ENCODE measurements around the gene CYB5RL. TPM values are rescaled to one million over a fixed set of nuclear protein-coding genes. Genes with fewer than 3 reads are reported as not detected.

The CYB5RL gene
- total RNA-seq, 4 donors from 2014 or later, result 3.7 to 6.2 (median 5.2) TPM

- no peaks in the 10 kb centered on the region for H3K9me3 ChIP-seq
- DNase-seq, result no peak
- H3K4me3 ChIP-seq (replicated peaks in 1 of 3), result no peak overlapping the region
- H3K36me3 ChIP-seq, result peaks cover 0 to 8% of the 10 kb centered on the region in 2 donors
- H3K4me1 ChIP-seq, result no peaks in the 10 kb centered on the region
- TF ChIP-seq CTCF (IDR thresholded peaks at IDR 0.05), result no peak
- no peak for TF ChIP-seq POLR2A (IDR thresholded peaks at IDR 0.05)
- H3K27me3 ChIP-seq, result no peaks in the 10 kb centered on the region
- intact Hi-C loops (cut with DNase I), result no loop called here
- 95 to 97% methylated on average over 11 to 12 of the region's 12 CpGs for WGBS, 2 donors
- no peak overlapping the region for H3K27ac ChIP-seq
Observed at GRCh38 chr1:54240741-54241335, 41.0 kb upstream of the CYB5RL start.

GRCh38 chr1:54239631-54240031, 39.8 kb upstream of the CYB5RL start:
- Histone ChIP-seq H3K4me1 (no peaks in the 10 kb centered on the region), H3K36me3 (peaks cover 0 to 8% of the 10 kb centered on the region in 2 donors), H3K27ac (no peak overlapping the region), H3K9me3 (no peaks in the 10 kb centered on the region), H3K27me3 (no peaks in the 10 kb centered on the region), H3K4me3 (replicated peaks in 1 of 3) (no peak overlapping the region)
- 87 to 97% methylated on average over 7 to 10 of the region's 10 CpGs for WGBS, 2 donors
- TF ChIP-seq CTCF (IDR thresholded peaks at IDR 0.05), result no peak
- TF ChIP-seq POLR2A (IDR thresholded peaks at IDR 0.05), result no peak
- intact Hi-C loops (cut with DNase I), result no loop called here
- DNase-seq, result no peak

- no peak overlapping the region for H3K4me3 ChIP-seq (replicated peaks in 1 of 3)
- 86 to 93% methylated on average over 5 of the region's 5 CpGs for WGBS, 2 donors
- intact Hi-C loops (cut with DNase I), result no loop called here
- no peak overlapping the region for H3K27ac ChIP-seq
- H3K4me1 ChIP-seq, result no peaks in the 10 kb centered on the region
- TF ChIP-seq CTCF (IDR thresholded peaks at IDR 0.05), result no peak
- TF ChIP-seq POLR2A (IDR thresholded peaks at IDR 0.05), result no peak
- H3K36me3 ChIP-seq, result peaks cover 0 to 8% of the 10 kb centered on the region in 2 donors
- H3K27me3 ChIP-seq, result no peaks in the 10 kb centered on the region
- DNase-seq, result no peak
- H3K9me3 ChIP-seq, result no peaks in the 10 kb centered on the region
Observed at GRCh38 chr1:54239035-54239383, 39.2 kb upstream of the CYB5RL start.

GRCh38 chr1:54238353-54239034, 38.7 kb upstream of the CYB5RL start:
- peaks cover 0 to 8% of the 10 kb centered on the region in 2 donors for H3K36me3 ChIP-seq
- intact Hi-C loops (cut with DNase I), result no loop called here
- no peak for DNase-seq
- no peaks in the 10 kb centered on the region for H3K27me3 ChIP-seq
- no peak overlapping the region for H3K4me3 ChIP-seq (replicated peaks in 1 of 3)
- no peaks in the 10 kb centered on the region for H3K9me3 ChIP-seq
- WGBS, 2 donors, result 87 to 92% methylated on average over 12 of the region's 12 CpGs
- H3K4me1 ChIP-seq, result no peaks in the 10 kb centered on the region
- no peak for TF ChIP-seq CTCF (IDR thresholded peaks at IDR 0.05)
- TF ChIP-seq POLR2A (IDR thresholded peaks at IDR 0.05), result no peak
- no peak overlapping the region for H3K27ac ChIP-seq

GRCh38 chr1:54237586-54237985, 37.8 kb upstream of the CYB5RL start:
- 90 to 96% methylated on average over 7 to 10 of the region's 10 CpGs for whole genome bisulfite sequencing, 2 donors
- H3K27me3 ChIP-seq, result no peaks in the 10 kb centered on the region
- no peaks in the 10 kb centered on the region for H3K4me1 ChIP-seq
- H3K27ac ChIP-seq, result no peak overlapping the region
- TF ChIP-seq POLR2A (IDR thresholded peaks at IDR 0.05) (no peak), CTCF (IDR thresholded peaks at IDR 0.05) (no peak)
- H3K9me3 ChIP-seq, result no peaks in the 10 kb centered on the region
- peaks cover 0 to 8% of the 10 kb centered on the region in 2 donors for H3K36me3 ChIP-seq
- no peak overlapping the region for H3K4me3 ChIP-seq (replicated peaks in 1 of 3)
- no peak for DNase-seq
- intact Hi-C loops (cut with DNase I), result no loop called here

Measured in thyroid gland (tissue), 4 donors.